Vagina (tissue), 2 donors: Measurements from ENCODE around the gene ARHGAP31. TPM values are rescaled to one million over a fixed set of nuclear protein-coding genes. Genes with fewer than 3 reads are reported as not detected.

Experiments
- DNase-seq, 2 donors: peaks; one replicate each; pipeline ENCODE4 v3.0.0-alpha.2; 2017; ENCODE audit errors: extremely low spot score in 2 of 2
- H3K27ac ChIP-seq: fragments of 200-600 bp; sonication (generic); one replicate; pipeline ENCODE4 v1.5.1; 2019
- H3K27me3 ChIP-seq: fragments of 200-600 bp; sonication (generic); one replicate; pipeline ENCODE4 v1.5.1; 2019
- H3K36me3 ChIP-seq, 2 donors: fragments of 200-600 bp; sonication (generic); one replicate each; pipeline ENCODE4 v1.5.1; 2017 to 2019
- H3K4me1 ChIP-seq: fragments of 200-600 bp; sonication (generic); one replicate; pipeline ENCODE4 v1.5.1; 2019
- H3K4me3 ChIP-seq, 2 donors: fragments of 200-600 bp; sonication (generic); 1 replicate in 1 of 2; 2 replicates in 1 of 2; pipeline ENCODE4 v1.5.1; 2016 to 2019
- H3K9me3 ChIP-seq: fragments of 200-600 bp; sonication (generic); one replicate; pipeline ENCODE4 v1.5.1; 2019
- CTCF ChIP-seq, 3 experiments: fragments of 450-650 bp in 2 of 3; fragments of 200-600 bp in 1 of 3; sonication (generic) in 1 of 3; IDR thresholded peaks; one replicate each; pipeline ENCODE4 v1.5.1; 2017 to 2019; ENCODE audit warnings: antibody characterized with exemption in 3 of 3, mild to moderate bottlenecking in 2 of 3, moderate library complexity in 2 of 3
- POLR2A ChIP-seq, 2 donors: fragments of 450-650 bp; IDR thresholded peaks; one replicate each; pipeline ENCODE4 v1.6.1; 2017; ENCODE audit warnings: antibody characterized with exemption in 2 of 2, mild to moderate bottlenecking in 2 of 2, moderate library complexity in 2 of 2
- POLR2AphosphoS5 ChIP-seq, 2 donors: sonication (generic); formaldehyde crosslinking; IDR thresholded peaks; one replicate each; pipeline ENCODE4 v1.9.0; 2017; ENCODE audit warnings: antibody characterized with exemption in 2 of 2, mild to moderate bottlenecking in 2 of 2, low read depth in 1 of 2; ENCODE audit not compliant: insufficient read depth in 1 of 2
- intact Hi-C: fragments of 100-400 bp; cut with DNase I; formaldehyde crosslinking; loops from one replicate; pipeline ENCODE4 v1.15.1; 2023
- total RNA-seq: library from RNA; depleted of rRNA; stranded (reverse); fragments of >200 nt; gene quantifications from one replicate; pipeline ENCODE4 v1.2.3, GENCODE V29; 2016

The ARHGAP31 gene
- total RNA-seq, 1 donor from 2014 or later = 13.0 TPM

- H3K9me3 ChIP-seq = no peaks in the 10 kb centered on the region
- H3K27me3 ChIP-seq = no peaks in the 10 kb centered on the region
- TF ChIP-seq POLR2AphosphoS5 (IDR thresholded peaks at IDR 0.05; ENCODE audit: insufficient read depth in 1 of 2, low read depth in 1 of 2) = no peak
- no peak for TF ChIP-seq CTCF (IDR thresholded peaks at IDR 0.05)
- no peak for TF ChIP-seq POLR2A (IDR thresholded peaks at IDR 0.05)
- H3K4me1 ChIP-seq = peaks cover 4% of the 10 kb centered on the region
- DNase-seq = no peak
- H3K36me3 ChIP-seq = no peaks in the 10 kb centered on the region
- intact Hi-C loops = loop anchor here (5.0 kb wide), 1 partner anchor 79 kb away; no protein-coding TSS in a partner anchor
- no peak overlapping the region for H3K4me3 ChIP-seq
- no peak overlapping the region for H3K27ac ChIP-seq
Observed at GRCh38 chr3:119356646-119357045, 62.5 kb downstream of the ARHGAP31 start.

- DNase-seq = no peak
- intact Hi-C loops = loop anchor here (5.0 kb wide), 1 partner anchor 80 kb away; no protein-coding TSS in a partner anchor
- Histone ChIP-seq H3K27me3 (no peaks in the 10 kb centered on the region), H3K9me3 (no peaks in the 10 kb centered on the region), H3K4me1 (peaks cover 4% of the 10 kb centered on the region), H3K36me3 (no peaks in the 10 kb centered on the region), H3K27ac (no peak overlapping the region), H3K4me3 (no peak overlapping the region)
- TF ChIP-seq CTCF (IDR thresholded peaks at IDR 0.05) = no peak
- TF ChIP-seq POLR2A (IDR thresholded peaks at IDR 0.05) = no peak
- no peak for TF ChIP-seq POLR2AphosphoS5 (IDR thresholded peaks at IDR 0.05; ENCODE audit: insufficient read depth in 1 of 2, low read depth in 1 of 2)
Observed at GRCh38 chr3:119357190-119357589, 63.0 kb downstream of the ARHGAP31 start.

- Histone ChIP-seq H3K9me3 (no peaks in the 10 kb centered on the region), H3K27ac (no peak overlapping the region), H3K4me1 (peaks cover 4% of the 10 kb centered on the region), H3K36me3 (no peaks in the 10 kb centered on the region), H3K4me3 (no peak overlapping the region), H3K27me3 (no peaks in the 10 kb centered on the region)
- intact Hi-C loops = loop anchor here (5.0 kb wide), 1 partner anchor 82 kb away; no protein-coding TSS in a partner anchor
- no peak for DNase-seq
- TF ChIP-seq POLR2A (IDR thresholded peaks at IDR 0.05) = no peak
- TF ChIP-seq POLR2AphosphoS5 (IDR thresholded peaks at IDR 0.05; ENCODE audit: insufficient read depth in 1 of 2, low read depth in 1 of 2) = no peak
- no peak for TF ChIP-seq CTCF (IDR thresholded peaks at IDR 0.05)
Observed at GRCh38 chr3:119359476-119360326, 65.5 kb downstream of the ARHGAP31 start.

- TF ChIP-seq POLR2AphosphoS5 (IDR thresholded peaks at IDR 0.05; ENCODE audit: insufficient read depth in 1 of 2, low read depth in 1 of 2) (no peak), CTCF (IDR thresholded peaks at IDR 0.05) (no peak), POLR2A (IDR thresholded peaks at IDR 0.05) (no peak)
- intact Hi-C loops = no loop called here
- Histone ChIP-seq H3K36me3 (no peaks in the 10 kb centered on the region), H3K4me1 (peaks cover 4% of the 10 kb centered on the region), H3K9me3 (no peaks in the 10 kb centered on the region), H3K27ac (no peak overlapping the region), H3K4me3 (no peak overlapping the region), H3K27me3 (no peaks in the 10 kb centered on the region)
- DNase-seq = no peak
Observed at GRCh38 chr3:119360736-119361462, 66.7 kb downstream of the ARHGAP31 start.
